OCI-LY7 (cell line): Measurements from ENCODE around the gene CFAP119.

Experiments used
- EZH2phosphoT487 ChIP-seq: fragments of 200-600 bp; sonication (generic); IDR thresholded peaks from 2 replicates; pipeline ENCODE4 v1.6.1; 2018; ENCODE audit warnings: low read depth, borderline replicate concordance, mild to moderate bottlenecking, mixed run types, antibody characterized with exemption, low read length, moderate library complexity, mixed read lengths
- TF ChIP-seq, protein P1 (sequence below): fragments of 200-600 bp; sonication (generic); conservative IDR thresholded peaks from 2 replicates; pipeline ENCODE4 v1.5.1; 2014; ENCODE audit warnings: mild to moderate bottlenecking, antibody characterized with exemption, low read length, moderate library complexity, mixed read lengths

DNA sequence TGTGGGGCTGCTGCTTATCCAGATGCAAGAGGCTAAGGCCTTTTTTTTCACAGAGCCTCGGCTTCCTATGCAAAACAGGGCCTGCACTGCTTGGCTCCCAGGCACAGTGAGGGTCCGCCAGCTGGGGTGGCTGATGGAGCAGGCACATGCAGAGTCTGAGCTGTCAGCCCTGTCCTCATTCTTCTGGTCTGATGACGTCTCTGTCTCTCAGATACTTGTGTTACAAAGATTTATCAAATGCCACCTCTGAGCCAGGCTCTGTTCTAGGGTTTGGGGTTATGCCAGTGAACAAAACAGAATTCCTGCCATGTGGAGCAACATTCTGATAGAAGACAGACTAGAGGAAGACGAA is 5.0 kb upstream of the CFAP119 start:
- TF ChIP-seq, protein P1, sequence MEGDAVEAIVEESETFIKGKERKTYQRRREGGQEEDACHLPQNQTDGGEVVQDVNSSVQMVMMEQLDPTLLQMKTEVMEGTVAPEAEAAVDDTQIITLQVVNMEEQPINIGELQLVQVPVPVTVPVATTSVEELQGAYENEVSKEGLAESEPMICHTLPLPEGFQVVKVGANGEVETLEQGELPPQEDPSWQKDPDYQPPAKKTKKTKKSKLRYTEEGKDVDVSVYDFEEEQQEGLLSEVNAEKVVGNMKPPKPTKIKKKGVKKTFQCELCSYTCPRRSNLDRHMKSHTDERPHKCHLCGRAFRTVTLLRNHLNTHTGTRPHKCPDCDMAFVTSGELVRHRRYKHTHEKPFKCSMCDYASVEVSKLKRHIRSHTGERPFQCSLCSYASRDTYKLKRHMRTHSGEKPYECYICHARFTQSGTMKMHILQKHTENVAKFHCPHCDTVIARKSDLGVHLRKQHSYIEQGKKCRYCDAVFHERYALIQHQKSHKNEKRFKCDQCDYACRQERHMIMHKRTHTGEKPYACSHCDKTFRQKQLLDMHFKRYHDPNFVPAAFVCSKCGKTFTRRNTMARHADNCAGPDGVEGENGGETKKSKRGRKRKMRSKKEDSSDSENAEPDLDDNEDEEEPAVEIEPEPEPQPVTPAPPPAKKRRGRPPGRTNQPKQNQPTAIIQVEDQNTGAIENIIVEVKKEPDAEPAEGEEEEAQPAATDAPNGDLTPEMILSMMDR = no peak
- no peak for TF ChIP-seq EZH2phosphoT487
